Suppressor macrophage treated with lipopolysaccharide for 4 hours (primary cell): Measurements from ENCODE around the gene SMARCD3.

Experiments used
- DNase-seq: peaks from one replicate; pipeline ENCODE4 v3.0.0-alpha.2; 2020

SMARCD3 gene

GRCh38 chr7:151272405-151272804 lies 23.9 kb upstream of the SMARCD3 start:
- no peak for DNase-seq

- peak; percentile 94 for DNase-seq
These were observed 23.3 kb upstream of the SMARCD3 start for GRCh38 chr7:151271699-151272355.

- no peak for DNase-seq
These were observed 21.0 kb upstream of the SMARCD3 start for GRCh38 chr7:151269511-151269910.

DNA sequence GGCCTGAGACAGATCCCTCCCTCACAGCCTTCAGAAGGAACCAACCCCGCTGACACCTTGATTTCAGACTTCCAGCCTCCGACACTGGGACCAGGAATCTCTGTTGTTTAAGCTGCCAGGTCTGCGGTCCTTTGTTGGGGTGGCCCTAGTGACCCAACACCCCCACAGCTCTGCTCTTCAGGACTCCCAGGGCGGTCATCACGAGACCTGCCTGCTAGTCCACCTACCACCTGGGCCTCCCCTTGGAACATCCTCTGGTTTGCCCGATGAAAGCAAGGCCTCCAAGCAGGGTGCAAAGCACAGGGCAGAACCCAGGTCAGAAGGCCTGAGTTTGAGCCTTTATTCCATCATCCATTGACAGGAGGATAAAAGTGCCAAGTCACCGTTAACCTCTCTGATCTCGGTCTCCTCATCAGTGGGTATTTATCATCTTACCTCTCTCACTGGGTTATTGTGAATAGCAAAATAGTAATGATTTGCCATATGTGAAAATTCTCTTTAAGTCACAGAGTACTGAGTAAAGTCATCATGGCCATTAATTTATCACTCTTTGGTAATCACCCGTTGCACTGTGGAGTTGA lies 16.9 kb upstream of the SMARCD3 start:
- no peak for DNase-seq

DNA sequence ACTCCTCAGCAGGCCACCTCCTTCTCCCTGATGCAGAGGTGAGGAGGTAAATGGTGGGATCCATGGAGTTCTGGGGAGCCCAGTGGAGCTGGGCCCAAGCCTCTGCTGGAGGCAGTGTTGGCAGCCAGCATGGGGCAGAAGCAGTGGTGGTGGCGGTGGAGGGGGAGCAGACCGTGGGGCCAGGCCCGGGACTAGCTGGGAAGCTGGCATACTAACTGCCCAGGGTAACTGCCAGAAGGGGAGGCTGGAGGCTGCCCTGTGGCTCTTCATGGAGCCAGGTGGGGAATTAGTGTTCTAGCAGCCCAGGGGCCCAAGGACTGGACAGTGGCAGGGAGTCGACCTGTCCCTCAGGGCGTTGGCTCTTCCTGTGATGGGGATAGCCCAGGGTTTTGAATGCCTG lies 16.1 kb upstream of the SMARCD3 start:
- DNase-seq: no peak

DNA sequence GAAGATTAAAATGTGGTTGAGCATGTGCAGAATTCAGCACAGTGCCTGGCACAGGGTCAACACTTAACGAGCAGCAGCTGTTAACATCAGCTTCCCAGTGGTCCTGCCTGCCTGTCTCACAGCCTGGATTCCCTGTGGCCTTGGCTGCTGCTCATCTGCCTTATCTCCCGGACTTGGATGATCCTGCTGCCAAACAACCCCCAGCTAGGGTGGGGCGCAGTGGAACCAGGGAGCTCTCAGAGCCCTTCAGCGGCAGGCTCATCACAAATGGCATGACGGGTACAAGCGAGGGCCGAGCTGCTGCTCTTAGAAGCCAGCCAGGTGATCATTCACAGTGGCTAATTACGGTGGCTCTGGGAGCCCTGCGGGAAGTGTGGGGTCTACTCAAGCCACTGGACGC lies 13.0 kb upstream of the SMARCD3 start:
- DNase-seq: no peak

DNA sequence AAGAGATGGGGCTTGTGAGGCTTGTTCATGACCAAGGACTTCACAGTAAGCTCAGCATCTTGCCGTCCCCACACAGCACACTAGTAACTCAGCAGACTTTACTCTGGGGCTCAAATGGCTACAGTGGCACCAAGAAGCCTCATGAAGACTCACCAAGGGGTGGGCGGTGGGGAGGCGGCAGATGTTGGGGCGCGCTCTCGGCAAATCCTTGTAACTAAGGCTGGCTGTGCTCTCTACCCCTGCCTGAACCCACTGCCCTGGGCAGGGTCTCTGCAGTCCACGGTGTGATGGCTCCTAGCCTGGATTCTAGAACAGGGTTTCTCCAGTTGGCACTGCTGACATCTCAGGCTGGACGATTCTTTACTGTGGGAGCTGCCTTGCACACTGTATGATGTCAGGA lies 12.4 kb upstream of the SMARCD3 start:
- DNase-seq: no peak

GRCh38 chr7:151260471-151260870 lies 12.0 kb upstream of the SMARCD3 start:
- no peak for DNase-seq

DNA sequence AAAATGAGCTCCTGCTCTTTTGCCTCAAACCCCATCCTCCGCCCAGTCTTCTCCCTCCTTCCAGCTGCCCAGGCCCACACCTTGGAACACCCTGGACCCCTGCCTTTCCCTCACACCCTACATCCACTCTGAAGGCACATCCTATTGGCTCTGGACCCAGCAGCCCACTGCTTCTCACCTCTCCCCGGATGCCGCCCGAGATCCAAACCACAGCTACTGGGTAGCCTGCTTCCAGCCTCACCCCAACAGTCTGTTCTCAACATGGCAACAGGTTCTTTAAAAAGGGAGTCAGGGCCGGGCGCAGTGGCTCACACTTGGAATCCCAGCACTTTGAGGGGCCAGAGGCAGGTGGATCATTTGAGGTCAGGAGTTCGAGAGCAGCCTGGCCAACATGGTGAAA lies 9.5 kb upstream of the SMARCD3 start:
- no peak for DNase-seq

- no peak for DNase-seq
These were observed 8.0 kb upstream of the SMARCD3 start for GRCh38 chr7:151256410-151257045.

GRCh38 chr7:151255390-151255789 lies 6.9 kb upstream of the SMARCD3 start:
- DNase-seq: no peak

DNA sequence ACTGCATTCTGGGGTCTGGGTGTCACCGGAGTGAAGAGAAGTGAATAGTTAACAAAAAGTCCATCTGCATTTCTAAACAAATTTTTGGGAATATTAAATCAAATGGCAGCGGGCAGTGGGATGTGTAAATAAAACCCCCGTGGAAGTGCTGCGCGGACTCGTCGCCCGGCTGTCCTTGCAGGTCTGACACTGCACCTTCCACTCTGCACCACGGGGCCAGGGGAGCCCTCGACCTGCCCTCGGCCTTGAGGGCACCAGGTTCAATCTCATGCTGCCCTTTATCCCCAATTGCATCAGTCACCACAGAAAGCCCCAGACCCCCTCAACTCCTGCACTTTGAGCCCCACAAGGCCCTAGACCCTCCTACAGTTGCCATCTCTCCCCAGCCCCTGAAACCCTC lies 6.4 kb upstream of the SMARCD3 start:
- no peak for DNase-seq

GRCh38 chr7:151254316-151254715 lies 5.8 kb upstream of the SMARCD3 start:
- no peak for DNase-seq

DNA sequence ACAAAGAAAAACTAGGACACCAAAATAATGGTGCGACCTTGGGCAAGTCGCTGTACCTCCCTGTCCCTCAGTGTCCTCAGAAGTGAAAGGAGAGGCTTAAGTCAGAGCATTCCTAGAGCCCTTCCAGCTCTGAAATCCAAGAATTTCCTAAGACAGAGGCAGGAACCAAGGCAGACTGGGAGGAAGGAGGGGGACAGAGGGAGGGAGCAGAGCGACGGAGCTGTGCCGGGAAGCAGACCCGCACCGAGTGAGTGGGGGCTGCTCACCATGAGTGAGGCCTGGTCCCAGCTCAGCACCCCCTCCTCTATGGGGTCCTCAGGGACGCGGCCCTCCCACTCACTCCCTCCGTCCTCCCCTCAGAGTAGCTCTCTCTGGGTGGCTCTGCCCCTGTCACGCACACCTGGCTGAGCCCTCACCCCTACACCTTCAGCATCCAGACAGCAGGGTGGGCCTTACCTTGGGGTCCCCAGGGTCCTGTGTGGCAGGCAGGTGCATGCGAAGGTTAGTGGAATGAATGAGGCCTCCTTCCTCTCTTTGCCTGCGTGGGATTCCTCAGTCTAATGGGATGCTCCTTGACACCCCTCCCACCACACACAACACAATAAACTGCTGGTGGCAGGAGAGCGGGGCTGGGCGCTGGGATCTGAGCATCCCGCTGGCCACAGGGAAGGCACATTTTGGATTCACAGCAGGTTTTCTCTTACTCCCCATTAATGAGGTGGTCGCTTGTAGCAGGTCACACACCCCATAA lies 4.6 kb upstream of the SMARCD3 start:
- DNase-seq: no peak

DNA sequence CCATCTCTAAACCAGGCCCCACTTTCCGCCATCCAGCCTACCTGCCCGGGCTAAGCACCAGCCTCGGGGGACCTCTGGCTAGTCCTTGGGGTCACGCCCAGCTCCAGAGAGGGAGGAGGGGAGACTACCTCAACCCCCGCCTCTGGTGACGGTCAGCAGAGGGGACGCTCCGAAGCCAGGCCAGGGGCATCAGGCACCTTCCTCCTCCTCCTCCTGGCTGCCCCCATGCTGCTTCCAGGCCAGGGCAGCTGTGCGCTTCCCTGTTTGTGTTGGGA lies 4.0 kb upstream of the SMARCD3 start:
- no peak for DNase-seq

DNA sequence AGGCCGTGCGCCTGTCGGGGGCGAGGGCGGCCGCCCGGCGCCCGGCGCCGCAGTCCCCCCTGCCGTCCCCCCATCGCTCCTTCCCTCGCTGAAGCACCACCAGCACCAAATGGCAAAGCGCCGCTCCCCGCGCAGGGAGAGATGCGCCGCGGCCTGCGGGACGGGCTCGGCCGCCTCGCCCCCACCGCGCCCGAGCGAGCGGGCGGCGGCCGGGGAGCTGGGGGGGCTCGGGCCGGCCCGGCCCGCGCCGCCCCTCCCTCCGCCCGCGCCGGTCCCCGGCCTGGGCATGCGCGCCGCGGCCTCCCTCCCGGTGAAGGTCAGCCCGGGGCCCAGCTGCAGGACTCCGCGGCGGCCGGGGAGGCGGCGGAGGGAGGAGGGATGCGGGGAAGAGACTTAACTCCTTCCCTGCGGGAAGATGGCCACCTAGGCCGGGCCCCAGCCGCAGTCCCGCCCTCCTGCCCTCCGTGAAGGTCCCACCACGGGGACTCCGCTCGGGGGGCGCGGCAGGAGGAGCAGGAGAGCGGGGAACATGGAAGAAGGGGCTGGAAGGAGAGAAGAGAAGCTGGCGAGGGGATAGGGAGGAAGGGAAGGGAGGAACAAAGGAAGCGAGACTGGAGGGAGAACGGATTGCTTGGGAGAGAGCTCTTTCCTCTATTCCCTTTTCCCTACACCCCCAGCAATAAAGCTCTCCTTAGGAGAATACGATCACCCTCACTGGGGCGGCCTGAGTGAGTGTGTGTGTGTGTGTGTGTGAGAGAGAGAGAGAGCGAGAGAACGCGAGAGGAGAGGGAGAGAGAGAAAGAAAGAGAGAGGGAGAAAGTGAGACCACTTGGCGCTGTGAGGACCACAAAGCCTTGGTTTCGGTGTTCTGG lies 3.4 kb upstream of the SMARCD3 start:
- peak; percentile 27 for DNase-seq

DNA sequence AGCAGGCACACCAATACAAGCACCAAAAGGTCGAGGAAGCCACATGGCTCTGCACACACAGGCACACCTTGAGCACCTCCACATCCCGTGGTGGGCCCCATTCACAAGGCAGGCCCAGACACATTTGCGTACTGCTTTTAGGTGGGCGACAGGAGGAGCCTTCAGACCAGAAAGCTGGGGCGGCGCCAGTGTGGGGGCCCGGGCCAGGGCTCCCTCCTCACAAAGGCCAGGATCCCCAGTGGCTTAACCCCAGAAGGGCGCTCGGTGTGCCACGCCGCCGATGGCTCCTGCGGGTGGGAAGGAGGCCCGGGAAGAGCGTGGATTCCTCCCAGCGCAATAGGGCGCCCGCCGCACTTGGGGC lies 2.8 kb upstream of the SMARCD3 start:
- no peak for DNase-seq

DNA sequence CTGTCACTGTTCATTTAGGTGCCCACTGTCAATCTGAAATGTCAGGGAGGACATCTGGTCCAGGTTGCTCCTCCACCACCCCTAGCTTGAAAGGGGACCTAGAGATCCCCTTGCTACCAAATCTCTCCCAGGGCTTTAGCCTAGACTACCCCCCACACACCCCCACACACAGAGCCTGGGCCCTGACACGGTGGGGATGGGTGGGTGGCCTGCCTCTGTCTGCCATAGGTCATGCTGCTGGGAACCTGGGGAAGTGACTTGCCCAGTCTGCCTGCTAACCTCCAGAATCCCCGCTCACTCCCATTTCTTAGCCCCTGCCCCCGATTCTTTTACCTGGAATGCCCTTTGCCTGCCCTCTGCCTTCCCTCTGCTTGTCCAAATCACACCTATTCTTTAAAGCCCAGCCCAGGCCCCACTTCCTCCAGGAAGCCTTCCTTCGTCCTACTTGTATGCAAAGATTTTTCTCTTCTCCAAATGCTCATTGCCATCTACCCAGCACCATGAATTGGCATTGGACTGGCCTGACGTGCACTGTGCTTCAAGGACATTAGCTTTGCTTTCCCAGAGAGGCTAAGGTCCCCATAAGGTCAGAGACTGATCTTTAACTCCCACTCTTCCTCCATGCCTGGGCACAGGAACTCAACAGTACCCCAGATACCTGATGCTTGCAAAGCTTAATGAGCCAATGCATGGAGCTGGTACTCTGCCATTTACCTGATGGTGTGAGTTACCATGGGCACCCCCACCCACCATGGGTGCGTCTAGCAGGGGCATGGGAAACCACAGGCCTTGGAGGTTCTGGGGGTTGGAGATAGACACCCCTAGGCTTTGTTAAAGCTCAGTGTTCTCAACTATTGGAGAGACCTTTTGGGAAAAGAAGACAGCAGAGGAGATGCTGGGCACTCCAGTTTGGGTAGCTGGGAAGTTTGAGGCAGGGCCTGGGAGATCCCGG lies 2.0 kb upstream of the SMARCD3 start:
- no peak for DNase-seq

DNA sequence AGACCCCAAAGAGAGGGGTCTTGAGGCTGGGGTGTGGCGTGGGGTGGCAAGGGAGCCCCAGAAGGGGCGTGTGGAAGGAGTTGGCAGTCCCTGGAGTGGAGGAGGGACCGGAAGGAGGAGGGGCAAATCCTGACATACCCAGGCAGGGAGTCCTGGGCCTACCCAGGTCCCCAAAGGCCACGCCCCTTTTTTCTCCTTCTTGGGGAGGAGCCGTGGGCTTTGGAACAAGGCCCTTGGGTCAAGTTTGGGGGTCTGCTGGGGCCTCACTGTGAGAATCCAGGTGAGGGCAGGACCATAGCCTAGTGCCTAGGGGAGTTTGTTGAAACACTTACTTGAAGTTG lies 1.2 kb upstream of the SMARCD3 start:
- no peak for DNase-seq

DNA sequence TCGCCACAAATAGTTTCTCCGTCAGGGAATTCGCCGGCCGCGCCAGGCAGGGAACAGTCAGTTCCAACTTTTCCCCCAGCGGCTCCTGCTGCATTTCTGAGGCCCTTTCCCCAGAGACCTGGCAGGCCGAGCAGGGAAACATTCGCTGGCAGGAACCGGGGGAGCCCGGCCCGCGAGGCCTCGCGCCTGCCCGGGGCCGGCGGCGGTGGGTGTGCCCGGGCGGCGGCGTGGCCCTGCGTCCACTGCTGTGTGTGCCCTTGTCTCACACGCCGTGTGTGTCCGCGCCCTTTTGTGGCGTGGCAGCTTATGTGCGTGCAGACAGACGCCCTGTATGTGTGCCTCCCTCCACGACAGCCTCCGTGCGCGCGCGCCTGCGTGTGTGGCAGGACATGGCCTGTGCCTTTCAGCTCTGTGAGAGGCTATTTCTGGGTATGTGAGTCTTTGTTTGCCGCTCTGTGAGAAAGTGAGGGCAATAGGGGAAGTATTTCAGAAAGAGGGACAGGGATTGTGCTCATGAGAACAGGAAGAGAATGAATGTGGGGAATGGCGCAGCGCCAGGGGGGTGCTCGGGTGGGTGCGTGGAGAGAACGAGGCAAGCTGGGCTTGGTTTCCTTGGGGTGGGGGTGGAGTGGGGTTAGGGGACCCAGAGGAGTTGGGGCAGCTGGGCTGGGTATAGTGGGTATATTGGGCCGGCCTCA lies 689 bp upstream of the SMARCD3 start:
- DNase-seq: peak; percentile 72

DNA sequence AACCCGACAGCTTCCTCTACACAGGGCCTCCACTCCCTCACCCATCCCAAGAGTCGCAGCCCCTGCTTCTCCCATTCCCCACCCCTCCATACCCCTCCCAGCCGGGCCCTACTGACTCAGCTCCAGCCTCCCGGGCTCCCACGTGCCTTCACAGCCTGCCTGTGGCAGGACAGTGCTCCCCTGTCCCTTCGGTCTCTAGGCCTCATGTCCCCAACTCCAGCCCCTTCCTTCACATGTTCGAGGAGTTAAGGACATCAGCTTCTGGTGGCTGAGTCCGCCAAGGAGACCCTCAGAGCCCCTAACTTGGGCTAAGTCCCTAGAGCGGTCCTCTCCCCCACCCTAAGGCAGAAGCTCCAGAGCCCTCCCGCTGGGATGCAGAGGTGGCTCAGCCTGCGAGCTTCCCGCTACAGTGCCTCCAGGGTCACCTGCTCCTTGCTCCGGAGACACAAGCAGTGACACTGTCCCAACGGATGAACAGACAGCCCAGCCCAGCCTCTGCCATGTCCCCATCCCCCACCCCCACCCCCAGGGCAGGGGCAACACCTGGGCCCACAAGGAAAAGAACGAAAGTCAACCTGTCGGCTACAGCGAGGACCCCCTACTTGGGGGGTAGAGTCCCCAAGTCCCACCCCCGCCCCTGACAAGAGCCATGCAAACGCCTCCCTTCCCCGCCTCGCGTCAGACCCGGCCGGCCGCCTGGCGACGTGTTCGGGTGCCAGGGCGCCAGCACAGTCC lies 716 bp downstream of the SMARCD3 start:
- no peak for DNase-seq
